Measurements from ENCODE around the gene IER2. TPM values are rescaled to one million over a fixed set of nuclear protein-coding genes. Genes with fewer than 3 reads are reported as not detected.
"Not testable (repeated sequence)": the region's sequence is repeated elsewhere in the genome, so short reads cannot be mapped to it uniquely, and the experiment has no call there.

Gene IER2
- total RNA-seq, 1 donor from 2014 or later = 103 TPM

GRCh38 chr19:13198634-13199033 lies 48.4 kb downstream of the IER2 start:
- no peak for DNase-seq (ENCODE audit: low spot score)

GRCh38 chr19:13202112-13202511 lies 51.9 kb downstream of the IER2 start:
- not testable (repeated sequence) for DNase-seq (ENCODE audit: low spot score)

Other genes starting within 250 kb of the IER2 start
- gene SYCE2, start 231.1 kb upstream of the IER2 start, total RNA-seq = not detected
- gene FARSA, start 216.7 kb upstream of the IER2 start, total RNA-seq = 54.0 TPM
- gene CALR, start 211.8 kb upstream of the IER2 start, total RNA-seq = 1,099 TPM
- 83.0 TPM for gene RAD23A, start 204.5 kb upstream of the IER2 start, total RNA-seq
- 17.6 TPM for gene GADD45GIP1, start 193.2 kb upstream of the IER2 start, total RNA-seq
- 0.26 TPM for gene DAND5, start 180.8 kb upstream of the IER2 start, total RNA-seq
- 135 TPM for gene NFIX, start 154.9 kb upstream of the IER2 start, total RNA-seq
- gene LYL1, start 47.6 kb upstream of the IER2 start, total RNA-seq = 11.7 TPM
- gene TRMT1, start 33.7 kb upstream of the IER2 start, total RNA-seq = 35.0 TPM
- gene NACC1, start 32.1 kb upstream of the IER2 start, total RNA-seq = 72.0 TPM
- 57.7 TPM for gene STX10, start within 50 bp of the IER2 start, total RNA-seq